K562 (cell line): ENCODE results near the gene MTHFSD. TPM values are rescaled to one million over a fixed set of nuclear protein-coding genes. Genes with fewer than 3 reads are reported as not detected.

ENCODE experiments used
- FIP1L1 ChIP-seq: fragments of 200-400 bp; formaldehyde crosslinking; IDR thresholded peaks from 2 replicates; pipeline ENCODE4 v1.6.1; 2018; ENCODE audit warnings: mild to moderate bottlenecking, low read depth, low read length; ENCODE audit not compliant: poor library complexity, severe bottlenecking
- HDAC1 ChIP-seq, 2 experiments: fragments of 450-650 bp; IDR thresholded peaks; 2 replicates each; pipeline ENCODE4 v1.6.1; 2016 to 2017; ENCODE audit warnings: inconsistent platforms in 1 of 2, mild to moderate bottlenecking in 1 of 2, moderate library complexity in 1 of 2
- IFI16 ChIP-seq: fragments of 250-450 bp; sonication (Bioruptor Pico); IDR thresholded peaks from 2 replicates; pipeline ENCODE4 v2.1.2; 2022; ENCODE audit warnings: mild to moderate bottlenecking, inconsistent platforms
- MAZ ChIP-seq, 2 experiments: fragments of 450-650 bp in 1 of 2; sonication (generic) in 1 of 2; formaldehyde crosslinking; IDR thresholded peaks in 1 of 2; conservative IDR thresholded peaks in 1 of 2; 2 replicates each; pipeline versions ENCODE4 v1.4.0 to v1.5.0; 2020; ENCODE audit warnings: mild to moderate bottlenecking in 1 of 2, missing genetic modification reagents in 1 of 2
- MECOM ChIP-seq: fragments of 250-450 bp; sonication (Bioruptor Pico); IDR thresholded peaks from 2 replicates; pipeline ENCODE4 v1.8.0; 2022; ENCODE audit warnings: inconsistent platforms
- RAD51 ChIP-seq: fragments of 450-650 bp; IDR thresholded peaks from 2 replicates; pipeline ENCODE4 v1.7.1; 2016; ENCODE audit warnings: low read depth, mild to moderate bottlenecking, borderline replicate concordance
- SIRT6 ChIP-seq: IDR thresholded peaks from one replicate; pipeline ENCODE4 v1.6.1; 2012; ENCODE audit warnings: low read depth, mild to moderate bottlenecking, control low read depth, inconsistent platforms, low read length, moderate library complexity
- YBX1 ChIP-seq: fragments of 450-650 bp; IDR thresholded peaks from 2 replicates; pipeline ENCODE4 v1.7.1; 2016; ENCODE audit warnings: mild to moderate bottlenecking
- ZNF780A ChIP-seq: fragments of 250-450 bp; sonication (Bioruptor Pico); IDR thresholded peaks from 2 replicates; pipeline ENCODE4 v1.5.0; 2021; ENCODE audit warnings: mild to moderate bottlenecking
- polyA plus RNA-seq, 8 experiments: library from polyadenylated mRNA; depleted of rRNA in 4 of 8; stranded (reverse) in 5 of 8; unstranded in 3 of 8; fragments of >200 nt; fragmentation: Nextera tagmentation in 2 of 8; fragmentation: Illumina TruSeq in 1 of 8; extraction: Ambion mirVana in 2 of 8; extraction: Trizol in 1 of 8; gene quantifications; 2 replicates each; pipeline versions ENCODE4 v1.2.1 to v1.2.3, GENCODE V29; 2011 to 2014; ENCODE audit warnings: inconsistent platforms in 1 of 8, missing spikeins in 1 of 8
- total RNA-seq, 7 experiments: library from RNA; depleted of rRNA in 6 of 7; stranded (reverse); fragments of >200 nt in 6 of 7; fragmentation: Illumina TruSeq in 2 of 7; extraction: Trizol in 2 of 7; gene quantifications; 2 replicates each; pipeline versions ENCODE4 v1.2.1 to v1.2.3, GENCODE V29; 2011 to 2021; ENCODE audit warnings: low replicate concordance in 1 of 7
- TF ChIP-seq, protein P1 (sequence below), 2 experiments: fragments of 200-800 bp in 1 of 2; sonication (Bioruptor generic) in 1 of 2; sonication (generic) in 1 of 2; formaldehyde crosslinking in 1 of 2; IDR thresholded peaks in 1 of 2; conservative IDR thresholded peaks in 1 of 2; 2 replicates each; pipeline versions ENCODE4 v1.5.0 to v1.6.1; 2016 to 2020; ENCODE audit warnings: missing compliant biosample characterization in 1 of 2, missing genetic modification characterization in 1 of 2, missing genetic modification reagents in 1 of 2
- TF ChIP-seq, protein P2 (sequence below), 2 experiments: fragments of 450-650 bp in 1 of 2; IDR thresholded peaks; 2 replicates each; pipeline ENCODE4 v1.6.1; 2011 to 2017; ENCODE audit warnings: low read depth in 2 of 2, antibody characterized with exemption in 1 of 2, borderline replicate concordance in 1 of 2, low read length in 1 of 2, mild to moderate bottlenecking in 1 of 2, mixed read lengths in 1 of 2; ENCODE audit not compliant: control insufficient read depth in 1 of 2

The MTHFSD gene
- total and polyA plus RNA-seq, 9 of the 15 experiments (the other 6 are each of a cell fraction or from before 2014, with no cell fraction given): 3.2 to 20.2 (median 12.0) TPM

DNA sequence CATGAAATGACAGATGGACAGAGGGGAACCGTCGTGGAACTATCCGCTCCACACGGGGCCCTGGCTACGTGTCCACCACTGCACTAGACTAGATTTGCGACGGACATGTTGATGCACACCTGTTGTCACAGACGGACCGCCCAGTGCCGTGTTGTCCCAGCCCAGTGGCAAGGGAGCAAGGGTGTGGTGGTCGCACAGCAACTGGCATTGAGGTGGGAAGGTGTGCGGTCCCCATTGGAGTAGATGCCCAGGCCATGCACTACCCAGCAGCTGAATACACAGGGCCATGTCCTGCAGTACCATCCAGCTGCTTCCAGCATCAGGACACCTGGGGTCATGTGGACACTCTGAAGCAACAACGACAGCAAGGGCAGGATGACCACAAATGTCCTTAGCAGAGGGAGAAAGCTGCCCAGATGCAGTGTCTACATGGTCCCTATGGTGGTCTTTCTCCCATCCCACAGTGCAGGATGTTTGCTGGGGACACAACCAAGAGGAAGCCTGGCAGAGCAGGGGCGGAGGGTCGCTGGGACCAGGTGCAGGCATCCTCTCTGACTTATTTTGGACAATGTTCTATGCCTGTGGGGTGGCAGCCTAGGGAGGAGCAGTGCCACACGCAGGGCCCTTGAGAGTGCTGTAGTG, 35.9 kb downstream of the MTHFSD start (continued):
- TF ChIP-seq, protein P1, sequence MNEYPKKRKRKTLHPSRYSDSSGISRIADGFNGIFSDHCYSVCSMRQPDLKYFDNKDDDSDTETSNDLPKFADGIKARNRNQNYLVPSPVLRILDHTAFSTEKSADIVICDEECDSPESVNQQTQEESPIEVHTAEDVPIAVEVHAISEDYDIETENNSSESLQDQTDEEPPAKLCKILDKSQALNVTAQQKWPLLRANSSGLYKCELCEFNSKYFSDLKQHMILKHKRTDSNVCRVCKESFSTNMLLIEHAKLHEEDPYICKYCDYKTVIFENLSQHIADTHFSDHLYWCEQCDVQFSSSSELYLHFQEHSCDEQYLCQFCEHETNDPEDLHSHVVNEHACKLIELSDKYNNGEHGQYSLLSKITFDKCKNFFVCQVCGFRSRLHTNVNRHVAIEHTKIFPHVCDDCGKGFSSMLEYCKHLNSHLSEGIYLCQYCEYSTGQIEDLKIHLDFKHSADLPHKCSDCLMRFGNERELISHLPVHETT (CRISPR knock-in tag; conservative IDR thresholded peaks at IDR 0.05 in 1 of 2, IDR thresholded peaks at IDR 0.05 in 1 of 2): no peak
- TF ChIP-seq MAZ (CRISPR knock-in tag; conservative IDR thresholded peaks at IDR 0.05 in 1 of 2, IDR thresholded peaks at IDR 0.05 in 1 of 2) (no peak), RAD51 (no peak), MECOM (CRISPR knock-in tag) (no peak), HDAC1 (IDR thresholded peaks at IDR 0.05) (no peak), YBX1 (no peak), SIRT6 (no peak), ZNF780A (CRISPR knock-in tag) (no peak), IFI16 (CRISPR knock-in tag) (no peak), FIP1L1 (no peak)
- TF ChIP-seq, protein P2, sequence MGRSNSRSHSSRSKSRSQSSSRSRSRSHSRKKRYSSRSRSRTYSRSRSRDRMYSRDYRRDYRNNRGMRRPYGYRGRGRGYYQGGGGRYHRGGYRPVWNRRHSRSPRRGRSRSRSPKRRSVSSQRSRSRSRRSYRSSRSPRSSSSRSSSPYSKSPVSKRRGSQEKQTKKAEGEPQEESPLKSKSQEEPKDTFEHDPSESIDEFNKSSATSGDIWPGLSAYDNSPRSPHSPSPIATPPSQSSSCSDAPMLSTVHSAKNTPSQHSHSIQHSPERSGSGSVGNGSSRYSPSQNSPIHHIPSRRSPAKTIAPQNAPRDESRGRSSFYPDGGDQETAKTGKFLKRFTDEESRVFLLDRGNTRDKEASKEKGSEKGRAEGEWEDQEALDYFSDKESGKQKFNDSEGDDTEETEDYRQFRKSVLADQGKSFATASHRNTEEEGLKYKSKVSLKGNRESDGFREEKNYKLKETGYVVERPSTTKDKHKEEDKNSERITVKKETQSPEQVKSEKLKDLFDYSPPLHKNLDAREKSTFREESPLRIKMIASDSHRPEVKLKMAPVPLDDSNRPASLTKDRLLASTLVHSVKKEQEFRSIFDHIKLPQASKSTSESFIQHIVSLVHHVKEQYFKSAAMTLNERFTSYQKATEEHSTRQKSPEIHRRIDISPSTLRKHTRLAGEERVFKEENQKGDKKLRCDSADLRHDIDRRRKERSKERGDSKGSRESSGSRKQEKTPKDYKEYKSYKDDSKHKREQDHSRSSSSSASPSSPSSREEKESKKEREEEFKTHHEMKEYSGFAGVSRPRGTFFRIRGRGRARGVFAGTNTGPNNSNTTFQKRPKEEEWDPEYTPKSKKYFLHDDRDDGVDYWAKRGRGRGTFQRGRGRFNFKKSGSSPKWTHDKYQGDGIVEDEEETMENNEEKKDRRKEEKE (IDR thresholded peaks at IDR 0.05; ENCODE audit: borderline replicate concordance in 1 of 2, control insufficient read depth in 1 of 2, low read depth in 2 of 2, low read length in 1 of 2): no peak
